CD4-positive, alpha-beta T cell (primary cell): ENCODE measurements around the gene CSTF1. TPM values are rescaled to one million over a fixed set of nuclear protein-coding genes. Genes with fewer than 3 reads are reported as not detected.

ENCODE experiments used
- ATAC-seq: fragments of 200-7000 bp; cut with Tn5 transposase; one replicate; pipeline ENCODE4 v1.10.0; 2022; ENCODE audit warnings: mild to moderate bottlenecking; ENCODE audit not compliant: poor library complexity
- CTCF ChIA-PET: fragments of 350-600 bp; sonication (Branson Sonifier 250); formaldehyde crosslinking; loops from one replicate; lab custom pipeline; 2021; ENCODE audit warnings: antibody characterized with exemption, inconsistent platforms; lab: Charles Lee
- POLR2A ChIA-PET: fragments of 350-600 bp; sonication (Branson Sonifier 250); formaldehyde crosslinking; loops from one replicate; lab custom pipeline; 2021; ENCODE audit warnings: antibody characterized with exemption, inconsistent platforms; lab: Charles Lee
- DNase-seq, 14 experiments: peaks; one replicate each; pipeline ENCODE4 v3.0.0-alpha.2; 2013 to 2020; ENCODE audit warnings: mixed read lengths in 2 of 14
- H3K27ac ChIP-seq, 2 donors: one replicate each; pipeline versions ENCODE4 v1.5.1 to v1.7.0; 2013; ENCODE audit warnings: low read length in 2 of 2, low read depth in 1 of 2, mild to moderate bottlenecking in 1 of 2
- H3K27me3 ChIP-seq, 2 experiments: 1 replicate in 1 of 2; 2 replicates in 1 of 2; pipeline versions ENCODE4 v1.6.1 to v1.7.0; 2013; ENCODE audit warnings: low read length in 2 of 2, control low read depth in 1 of 2, mild to moderate bottlenecking in 1 of 2, moderate library complexity in 1 of 2; ENCODE audit not compliant: insufficient read depth in 2 of 2, control insufficient read depth in 1 of 2
- H3K36me3 ChIP-seq: one replicate; pipeline ENCODE4 v1.6.1; 2013; ENCODE audit warnings: low read length, control low read depth; ENCODE audit not compliant: insufficient read depth
- H3K4me1 ChIP-seq: one replicate; pipeline ENCODE4 v1.6.1; 2013; ENCODE audit warnings: low read length, control low read depth; ENCODE audit not compliant: insufficient read depth
- H3K4me3 ChIP-seq: one replicate; pipeline ENCODE4 v1.5.1; 2013; ENCODE audit warnings: mild to moderate bottlenecking, low read length, moderate library complexity
- H3K9me3 ChIP-seq, 2 experiments: 1 replicate in 1 of 2; 2 replicates in 1 of 2; pipeline versions ENCODE4 v1.6.1 to v1.7.0; 2013; ENCODE audit warnings: low read length in 2 of 2, mild to moderate bottlenecking in 2 of 2, control low read depth in 1 of 2, moderate library complexity in 1 of 2; ENCODE audit not compliant: control insufficient read depth in 1 of 2, insufficient read depth in 1 of 2
- H3K27ac Mint-ChIP-seq: one replicate; pipeline ENCODE4 v1.8.0; 2020; ENCODE audit warnings: mixed read lengths
- H3K27me3 Mint-ChIP-seq: one replicate; pipeline ENCODE4 v1.8.0; 2021; ENCODE audit warnings: mixed read lengths
- H3K36me3 Mint-ChIP-seq: one replicate; pipeline ENCODE4 v1.8.0; 2021; ENCODE audit warnings: low read depth, mixed read lengths
- H3K4me1 Mint-ChIP-seq: one replicate; pipeline ENCODE4 v1.8.0; 2021; ENCODE audit warnings: low read depth, mixed read lengths
- H3K4me3 Mint-ChIP-seq: one replicate; pipeline ENCODE4 v1.8.0; 2020; ENCODE audit warnings: mild to moderate bottlenecking, mixed read lengths
- H3K9me3 Mint-ChIP-seq: one replicate; pipeline ENCODE4 v1.8.0; 2020; ENCODE audit warnings: mixed read lengths
- intact Hi-C, 2 experiments: fragments of 100-400 bp; cut with DNase I in 1 of 2; cut with micrococcal nuclease in 1 of 2; formaldehyde crosslinking; loops; one replicate each; pipeline versions ENCODE4 v1.15.1 to v1.9.0; 2023 to 2025; cut with DNase I, micrococcal nuclease
- total RNA-seq, 174 experiments: library from RNA in 2 of 174; stranded (reverse) in 2 of 174; gene quantifications; one replicate each; pipeline ENCODE4 v1.2.3 and lab custom pipeline; 2021 to 2026
- TF ChIP-seq, protein P1 (sequence below): fragments of 200-600 bp; IDR thresholded peaks from one replicate; pipeline ENCODE4 v1.8.0; 2022; ENCODE audit warnings: antibody characterized with exemption, mild to moderate bottlenecking

Gene CSTF1
- total RNA-seq, 2 experiments from 2014 or later: 20.7 to 21.8 TPM

- intact Hi-C loops: loop anchor here in 1 of 2 experiments (5.0 kb wide), 1 partner anchor 1953 kb away; no protein-coding TSS in a partner anchor
- Histone ChIP-seq H3K36me3 (no peaks in the 10 kb centered on the region), H3K27me3 (no peaks in the 10 kb centered on the region), H3K4me3 (peak overlapping the region; percentile 86), H3K27ac (no peak overlapping the region), H3K4me1 (peaks cover 21% of the 10 kb centered on the region), H3K9me3 (no peaks in the 10 kb centered on the region)
- DNase-seq (peak in 8 of 14 experiments; percentile 2 to 45 (median 16)), ATAC-seq (no peak)
- peaks cover 11% of the 10 kb centered on the region for H3K36me3 Mint-ChIP-seq
- CTCF ChIA-PET: no interaction called here
- POLR2A ChIA-PET: interaction anchor here (1.4 to 2.2 kb wide), 5 partner anchors 33 to 109 kb away, joined by 5 to 40 read pairs (median 6); partner anchors contain the start of genes AURKA, CASS4, CSTF1 and RTF2
- peak overlapping the region; percentile 94 for H3K4me3 Mint-ChIP-seq
- peaks cover 29% of the 10 kb centered on the region for H3K4me1 Mint-ChIP-seq
- TF ChIP-seq, protein P1, sequence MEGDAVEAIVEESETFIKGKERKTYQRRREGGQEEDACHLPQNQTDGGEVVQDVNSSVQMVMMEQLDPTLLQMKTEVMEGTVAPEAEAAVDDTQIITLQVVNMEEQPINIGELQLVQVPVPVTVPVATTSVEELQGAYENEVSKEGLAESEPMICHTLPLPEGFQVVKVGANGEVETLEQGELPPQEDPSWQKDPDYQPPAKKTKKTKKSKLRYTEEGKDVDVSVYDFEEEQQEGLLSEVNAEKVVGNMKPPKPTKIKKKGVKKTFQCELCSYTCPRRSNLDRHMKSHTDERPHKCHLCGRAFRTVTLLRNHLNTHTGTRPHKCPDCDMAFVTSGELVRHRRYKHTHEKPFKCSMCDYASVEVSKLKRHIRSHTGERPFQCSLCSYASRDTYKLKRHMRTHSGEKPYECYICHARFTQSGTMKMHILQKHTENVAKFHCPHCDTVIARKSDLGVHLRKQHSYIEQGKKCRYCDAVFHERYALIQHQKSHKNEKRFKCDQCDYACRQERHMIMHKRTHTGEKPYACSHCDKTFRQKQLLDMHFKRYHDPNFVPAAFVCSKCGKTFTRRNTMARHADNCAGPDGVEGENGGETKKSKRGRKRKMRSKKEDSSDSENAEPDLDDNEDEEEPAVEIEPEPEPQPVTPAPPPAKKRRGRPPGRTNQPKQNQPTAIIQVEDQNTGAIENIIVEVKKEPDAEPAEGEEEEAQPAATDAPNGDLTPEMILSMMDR: no peak
- H3K9me3 Mint-ChIP-seq: no peaks in the 10 kb centered on the region
- peak overlapping the region; percentile 76 for H3K27ac Mint-ChIP-seq
- no peaks in the 10 kb centered on the region for H3K27me3 Mint-ChIP-seq
Observed at GRCh38 chr20:56359212-56360132, 33.0 kb upstream of the CSTF1 start.

- ChIA-PET CTCF (no interaction called here), POLR2A (interaction anchor here (2.1 kb wide), 1 partner anchor 61 kb away, joined by 7 read pairs; no protein-coding TSS in a partner anchor)
- Mint-ChIP-seq H3K27me3 (no peaks in the 10 kb centered on the region), H3K27ac (peak overlapping the region; percentile 5), H3K4me3 (peak overlapping the region; percentile 94), H3K9me3 (no peaks in the 10 kb centered on the region), H3K4me1 (peaks cover 29% of the 10 kb centered on the region), H3K36me3 (peaks cover 11% of the 10 kb centered on the region)
- Histone ChIP-seq H3K9me3 (no peaks in the 10 kb centered on the region), H3K4me1 (peaks cover 21% of the 10 kb centered on the region), H3K27ac (no peak overlapping the region), H3K27me3 (no peaks in the 10 kb centered on the region), H3K36me3 (peaks cover 4% of the 10 kb centered on the region), H3K4me3 (peak overlapping the region; percentile 86)
- intact Hi-C loops: no loop called here
- ATAC-seq (no peak), DNase-seq (no peak)
- TF ChIP-seq, protein P1: no peak
Observed at GRCh38 chr20:56360133-56360907, 32.1 kb upstream of the CSTF1 start.

GRCh38 chr20:56360908-56361205, 31.6 kb upstream of the CSTF1 start:
- Mint-ChIP-seq H3K27ac (no peak overlapping the region), H3K9me3 (no peaks in the 10 kb centered on the region), H3K4me3 (peak overlapping the region; percentile 94), H3K4me1 (peaks cover 29% of the 10 kb centered on the region), H3K36me3 (peaks cover 17% of the 10 kb centered on the region), H3K27me3 (no peaks in the 10 kb centered on the region)
- ChIA-PET POLR2A (no interaction called here), CTCF (no interaction called here)
- TF ChIP-seq, protein P1: no peak
- H3K9me3 ChIP-seq: no peaks in the 10 kb centered on the region
- peaks cover 6% of the 10 kb centered on the region for H3K36me3 ChIP-seq
- intact Hi-C loops: loop anchor here in 1 of 2 experiments (1.0 kb wide), 1 partner anchor 30 kb away; no protein-coding TSS in a partner anchor
- ATAC-seq (no peak), DNase-seq (no peak)
- H3K27ac ChIP-seq: no peak overlapping the region
- H3K4me3 ChIP-seq: no peak overlapping the region
- no peaks in the 10 kb centered on the region for H3K27me3 ChIP-seq
- H3K4me1 ChIP-seq: peaks cover 21% of the 10 kb centered on the region
